Superior temporal gyrus (tissue), 1 donor: ENCODE measurements around the gene HP1BP3.

Experiments used
- DNase-seq: peaks from one replicate; pipeline ENCODE4 v3.0.0-alpha.2; 2016; ENCODE audit errors: extremely low spot score

Gene HP1BP3

GRCh38 chr1:20770314-20771087, 16.6 kb downstream of the HP1BP3 start:
- DNase-seq = no peak

GRCh38 chr1:20767271-20767670, 19.8 kb downstream of the HP1BP3 start:
- no peak for DNase-seq

DNA sequence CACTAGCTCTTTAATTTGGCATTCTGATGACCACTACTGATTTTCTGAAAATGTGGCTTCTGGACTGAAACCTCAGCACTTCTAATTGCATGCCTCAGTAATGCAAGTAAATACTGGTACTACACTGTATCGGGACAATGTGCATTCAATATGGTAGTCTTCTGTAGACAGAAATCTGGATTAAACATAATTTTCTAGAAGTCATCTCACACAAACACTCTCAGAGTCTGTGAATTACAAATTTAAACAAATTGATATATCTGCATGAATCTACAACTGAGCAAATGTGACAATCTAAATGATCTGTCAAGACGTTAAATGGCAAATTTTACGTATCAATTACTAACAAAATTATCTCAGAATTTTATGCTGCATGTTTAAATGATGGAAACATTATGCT, 23.7 kb downstream of the HP1BP3 start:
- no peak for DNase-seq

DNA sequence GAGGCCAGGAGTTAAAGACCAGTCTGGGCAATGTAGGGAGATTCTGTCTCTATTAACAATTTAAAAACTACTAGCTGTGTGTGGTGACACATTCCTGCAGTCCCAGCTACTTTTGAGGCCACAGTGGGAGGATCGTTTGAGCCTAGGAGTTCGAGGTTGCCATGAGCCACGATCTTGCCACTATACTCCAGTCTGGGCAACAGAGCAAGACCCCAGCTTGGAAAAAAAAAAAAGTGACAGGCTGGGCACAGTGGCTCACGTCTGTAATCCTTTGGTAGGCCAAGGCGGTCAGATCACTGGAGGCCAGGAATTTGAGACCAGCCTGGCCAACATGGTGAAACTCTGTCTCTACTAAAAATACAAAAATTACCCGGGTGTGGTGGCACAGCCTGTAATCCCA, 26.8 kb downstream of the HP1BP3 start:
- DNase-seq = no peak

GRCh38 chr1:20753589-20753988, 33.5 kb downstream of the HP1BP3 start:
- DNase-seq = no peak

DNA sequence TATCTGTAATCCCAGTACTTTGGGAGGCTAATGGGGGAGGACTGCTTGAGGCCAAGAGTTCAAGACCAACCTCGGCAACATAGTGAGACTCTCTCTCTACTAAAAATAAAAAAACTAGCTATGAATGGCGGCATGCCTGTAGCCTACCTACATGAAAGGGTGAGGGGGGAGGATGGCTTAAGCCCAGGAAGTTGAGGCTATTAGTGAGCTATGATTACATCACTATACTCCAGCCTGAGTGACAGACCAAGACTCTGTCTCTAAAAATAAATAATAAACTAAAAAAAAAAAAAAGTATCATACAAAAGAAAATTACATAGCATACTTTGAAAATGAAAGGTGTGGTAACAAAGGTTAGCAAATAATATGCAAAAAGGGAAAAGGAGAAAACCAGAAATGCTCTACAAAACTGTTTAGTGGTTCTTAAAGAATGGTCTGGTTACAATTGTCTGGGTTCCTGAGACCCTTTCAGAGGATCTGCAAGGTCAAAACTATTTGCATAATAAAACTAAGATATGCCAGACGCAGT, 35.6 kb downstream of the HP1BP3 start:
- DNase-seq = no peak

DNA sequence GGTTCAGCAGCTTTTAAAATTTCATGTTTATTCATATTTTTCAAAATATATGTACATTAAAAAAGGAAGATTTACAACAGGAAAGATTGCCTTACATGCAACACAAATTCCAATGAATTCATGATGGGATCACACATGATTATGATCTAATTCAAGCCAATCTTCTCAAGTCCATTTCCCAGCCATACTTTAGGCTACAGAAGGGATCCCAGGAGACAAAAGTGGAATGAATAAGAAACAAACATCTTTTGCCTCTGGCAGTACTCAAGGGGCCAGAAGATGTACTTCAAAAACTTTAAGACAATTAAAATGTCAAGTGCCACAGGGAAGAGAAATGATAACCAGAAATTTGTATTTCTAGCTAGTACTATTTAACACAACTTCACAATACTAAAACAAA, 44.4 kb downstream of the HP1BP3 start:
- no peak for DNase-seq

GRCh38 chr1:20740781-20741180, 46.3 kb downstream of the HP1BP3 start:
- DNase-seq = no peak

DNA sequence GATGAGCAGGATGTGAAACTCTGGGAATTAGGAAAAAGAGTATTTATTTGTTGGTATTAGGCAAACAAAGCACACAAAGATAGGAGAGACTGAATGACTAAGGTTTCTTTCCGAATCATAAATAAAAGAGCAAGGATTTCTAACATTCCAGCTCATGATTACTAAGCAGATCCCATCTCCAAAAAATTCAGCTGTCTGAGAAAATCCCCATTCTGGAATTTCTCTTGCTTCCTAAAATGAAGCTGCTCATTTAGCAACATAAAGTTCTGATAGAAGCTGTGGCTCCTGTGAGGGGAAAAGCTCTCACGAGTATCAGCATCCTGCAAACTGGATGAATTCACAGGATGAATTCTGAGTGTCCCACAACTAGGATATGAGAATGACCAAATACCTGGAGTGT, 47.9 kb downstream of the HP1BP3 start:
- DNase-seq = no peak

GRCh38 chr1:20735581-20736111, 51.5 kb downstream of the HP1BP3 start:
- peak; percentile 64 for DNase-seq

DNA sequence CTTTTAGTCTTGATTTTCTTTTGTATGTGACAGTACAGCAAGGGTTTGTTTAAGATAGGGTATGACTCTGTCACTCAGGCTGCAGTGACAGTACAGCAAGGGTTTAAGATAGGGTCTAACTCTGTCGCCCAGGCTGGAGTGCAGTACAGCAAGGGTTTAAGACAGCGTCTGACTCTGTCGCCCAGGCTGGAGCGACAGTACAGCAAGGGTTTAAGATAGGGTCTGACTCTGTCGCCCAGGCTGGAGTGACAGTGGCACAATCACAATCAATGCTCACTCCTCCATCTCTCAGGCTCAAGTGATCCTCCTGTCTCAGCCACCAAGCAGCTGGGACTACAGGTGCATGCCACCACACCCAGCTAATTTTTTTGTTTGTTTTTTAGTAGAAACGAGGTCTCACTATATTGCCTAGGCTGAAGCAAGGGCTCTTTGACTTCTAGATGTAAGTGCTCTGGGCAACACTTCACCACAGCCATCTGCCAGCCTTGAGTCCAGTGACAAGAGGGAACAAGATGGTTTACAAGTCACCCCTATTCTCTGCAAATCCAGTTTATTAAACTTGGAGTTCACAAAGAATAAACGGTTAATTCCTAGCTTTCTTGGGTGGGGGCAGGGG, 53.6 kb downstream of the HP1BP3 start:
- no peak for DNase-seq

DNA sequence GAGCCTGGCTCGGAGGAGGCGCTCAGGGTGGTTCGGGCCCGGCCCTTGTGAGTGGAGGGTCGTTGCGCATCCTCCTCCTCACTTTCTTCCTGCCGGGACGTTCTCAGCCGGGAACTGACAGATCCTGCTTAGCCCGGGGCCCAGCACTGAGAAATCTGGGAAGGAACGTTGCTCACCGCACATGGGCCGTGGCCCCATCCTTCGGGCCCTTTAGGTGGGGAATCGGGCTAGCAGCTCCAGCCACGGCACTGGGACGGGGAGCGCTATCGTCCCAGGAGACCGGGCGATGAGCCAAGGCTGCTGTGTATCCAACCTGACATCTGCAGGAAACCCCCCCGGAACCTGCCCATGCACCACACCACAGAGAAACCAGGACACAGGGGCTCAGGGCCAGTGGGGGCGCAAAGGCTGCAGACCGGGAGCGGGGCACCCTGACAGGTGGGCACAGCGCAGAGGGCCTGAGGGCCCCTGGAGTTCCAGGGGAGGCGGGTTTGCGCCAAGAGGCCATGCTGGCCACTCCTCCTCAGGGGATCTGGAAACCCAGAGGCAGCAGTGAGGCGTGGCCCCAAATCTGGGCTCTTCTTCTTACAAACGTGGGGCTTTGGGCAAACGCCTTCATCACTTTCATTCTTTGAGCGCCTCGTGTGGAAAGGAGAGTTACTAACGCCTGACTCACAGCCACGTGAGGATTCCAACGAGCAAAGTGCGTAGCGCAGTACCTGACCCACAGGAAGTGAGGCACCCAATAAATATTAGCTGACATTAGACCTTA, 54.3 kb downstream of the HP1BP3 start, which contains the start of gene SH2D5:
Gene SH2D5 (minus strand): TSS at position 116 of the 772 bp plus-strand sequence. CDS start 4,659 bp downstream, outside the sequence.
- DNase-seq = peak; percentile 84

DNA sequence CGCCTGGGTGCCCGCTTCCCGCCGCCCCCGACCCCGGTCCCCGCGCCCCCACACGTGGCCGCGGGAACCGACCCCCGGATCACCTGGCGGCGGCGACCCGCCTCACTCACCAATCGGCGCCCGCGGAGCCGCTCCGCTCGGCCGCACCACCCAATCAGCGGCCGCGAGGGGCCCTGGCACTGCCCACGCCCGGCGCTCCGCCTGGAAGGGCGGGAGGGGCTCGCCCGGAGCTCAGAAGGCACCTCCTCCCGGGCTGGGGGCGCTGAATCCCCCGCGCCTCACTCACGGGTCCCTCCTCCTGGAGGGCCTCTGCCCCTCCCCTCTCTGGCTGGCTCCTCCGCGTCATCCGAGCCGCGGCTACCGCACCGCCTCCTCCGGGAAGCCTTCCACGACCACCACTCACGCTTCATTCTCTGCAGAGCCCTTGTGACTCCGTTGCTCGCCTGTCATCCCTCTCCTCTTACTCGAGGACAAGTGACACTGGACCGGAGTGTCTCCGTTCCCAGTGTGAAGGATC, 55.0 kb downstream of the HP1BP3 start:
- DNase-seq = no peak

GRCh38 chr1:20731057-20731991, 55.8 kb downstream of the HP1BP3 start:
- DNase-seq = no peak

- no peak for DNase-seq
Observed at GRCh38 chr1:20730690-20731056, 56.4 kb downstream of the HP1BP3 start.

DNA sequence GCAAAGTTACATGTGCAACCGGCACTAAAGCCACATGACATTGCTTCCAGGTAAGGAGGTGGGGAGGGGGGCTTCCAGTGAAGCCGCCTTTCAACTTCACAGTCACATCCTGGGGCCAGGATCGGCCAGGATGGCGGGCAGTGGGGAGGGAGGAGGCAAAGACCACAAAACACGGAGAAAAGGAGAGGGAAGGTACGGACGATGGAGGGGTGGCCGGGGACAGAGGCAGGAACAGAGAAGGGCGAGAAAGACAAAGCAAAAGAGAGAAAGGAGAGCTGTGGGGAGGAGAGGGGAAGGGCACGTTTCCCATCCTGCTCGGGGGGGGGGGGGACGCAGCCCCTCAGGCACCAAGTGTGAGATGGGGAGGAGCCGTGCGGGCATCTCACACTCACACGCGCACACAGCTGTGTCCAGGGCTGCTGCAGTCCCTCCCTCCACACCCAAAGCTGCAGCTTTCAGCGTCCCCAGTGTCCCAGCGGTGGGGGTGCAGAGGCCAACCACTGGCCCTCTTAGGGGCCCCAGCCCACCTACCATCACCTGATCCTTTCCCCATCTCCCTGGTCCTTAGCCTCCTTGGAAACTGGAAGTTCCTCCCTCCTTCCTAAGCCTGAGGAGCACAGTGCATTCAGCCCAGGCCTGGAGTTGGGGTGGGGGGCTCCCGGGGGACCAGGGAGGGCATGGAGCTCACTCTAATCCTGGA, 57.0 kb downstream of the HP1BP3 start:
- no peak for DNase-seq

DNA sequence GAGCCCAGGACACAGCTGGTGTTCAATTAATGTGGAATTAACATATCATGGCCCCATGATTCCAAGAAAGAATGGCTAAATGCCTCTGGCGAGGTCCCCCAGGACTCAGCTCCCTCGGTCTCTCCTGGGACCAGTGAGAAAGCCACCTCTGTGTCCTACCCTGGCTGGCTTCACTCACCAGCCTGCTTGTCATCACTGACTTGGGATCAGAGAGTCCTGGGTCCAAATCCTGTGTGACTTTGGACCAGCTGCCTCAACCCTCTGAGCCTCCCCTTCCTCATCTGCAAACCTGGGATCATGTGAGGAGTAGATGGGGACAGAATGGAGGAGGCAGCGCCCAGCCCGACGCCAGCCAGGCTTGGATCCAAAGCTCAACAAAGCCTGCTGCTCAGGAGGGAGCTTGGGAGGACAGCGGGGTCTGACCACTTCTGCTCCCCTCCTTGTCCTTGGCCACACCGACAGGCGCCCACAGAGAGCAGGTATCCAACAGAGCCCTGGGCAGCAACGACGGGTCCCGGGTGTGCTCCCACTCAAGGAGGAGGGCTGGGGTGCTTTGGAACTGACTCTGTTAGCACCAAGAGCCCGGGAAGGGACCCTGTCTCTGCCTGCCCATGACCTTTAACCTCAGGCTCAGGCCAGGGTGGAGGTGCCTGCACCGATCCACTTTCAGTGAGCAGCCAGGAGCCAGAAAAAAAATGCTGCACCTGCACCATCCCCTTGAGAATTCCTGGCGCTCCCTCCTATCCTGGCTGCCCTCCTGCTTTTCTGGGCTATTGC, 57.8 kb downstream of the HP1BP3 start:
- no peak for DNase-seq

- no peak for DNase-seq
Observed at GRCh38 chr1:20728371-20729154, 58.5 kb downstream of the HP1BP3 start.
